ENCODE measurements around the gene INPP5A. TPM values are rescaled to one million over a fixed set of nuclear protein-coding genes. Genes with fewer than 3 reads are reported as not detected.

Gene INPP5A
- polyA plus RNA-seq, 3 donors = 31.5 to 35.4 (median 33.1) TPM

DNA sequence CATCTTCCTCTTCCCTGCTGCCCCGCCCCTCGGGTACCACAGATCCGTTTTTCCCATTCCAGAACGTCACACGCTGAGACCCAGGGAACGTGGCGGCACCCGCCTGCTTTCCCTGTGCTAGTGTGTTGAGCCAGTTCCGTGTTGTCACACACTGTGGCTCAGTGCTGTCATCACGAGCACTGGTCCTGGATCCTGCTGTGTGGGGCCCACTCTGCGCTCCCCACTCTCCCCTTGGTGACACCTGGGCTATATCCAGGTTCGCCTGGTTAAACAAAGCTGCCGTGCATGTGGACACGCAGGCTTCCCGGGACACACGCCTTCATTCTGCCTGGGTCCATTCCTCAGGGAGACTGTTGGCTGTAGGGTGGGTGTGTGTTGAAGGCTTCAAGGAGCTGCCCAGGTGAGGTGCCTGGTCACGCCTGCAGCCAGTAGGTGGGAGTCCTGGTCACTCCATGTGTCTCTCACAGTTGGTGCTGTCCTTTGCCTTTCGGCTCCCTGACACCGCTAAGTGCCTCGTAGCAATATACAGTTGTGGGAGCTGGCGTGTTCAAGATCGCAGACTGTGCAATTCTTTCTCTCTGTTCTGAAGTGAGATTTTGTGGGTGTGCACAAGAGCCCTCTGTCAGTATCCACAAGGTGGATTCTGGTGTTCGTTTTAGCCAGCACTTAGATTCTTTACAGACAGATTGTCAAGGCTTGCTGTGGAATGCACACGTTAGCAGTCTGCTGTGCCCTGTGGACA, 88.6 kb downstream of the INPP5A start:
- DNase-seq = no peak

GRCh38 chr10:132626761-132627665, 89.4 kb downstream of the INPP5A start:
- DNase-seq = no peak

DNA sequence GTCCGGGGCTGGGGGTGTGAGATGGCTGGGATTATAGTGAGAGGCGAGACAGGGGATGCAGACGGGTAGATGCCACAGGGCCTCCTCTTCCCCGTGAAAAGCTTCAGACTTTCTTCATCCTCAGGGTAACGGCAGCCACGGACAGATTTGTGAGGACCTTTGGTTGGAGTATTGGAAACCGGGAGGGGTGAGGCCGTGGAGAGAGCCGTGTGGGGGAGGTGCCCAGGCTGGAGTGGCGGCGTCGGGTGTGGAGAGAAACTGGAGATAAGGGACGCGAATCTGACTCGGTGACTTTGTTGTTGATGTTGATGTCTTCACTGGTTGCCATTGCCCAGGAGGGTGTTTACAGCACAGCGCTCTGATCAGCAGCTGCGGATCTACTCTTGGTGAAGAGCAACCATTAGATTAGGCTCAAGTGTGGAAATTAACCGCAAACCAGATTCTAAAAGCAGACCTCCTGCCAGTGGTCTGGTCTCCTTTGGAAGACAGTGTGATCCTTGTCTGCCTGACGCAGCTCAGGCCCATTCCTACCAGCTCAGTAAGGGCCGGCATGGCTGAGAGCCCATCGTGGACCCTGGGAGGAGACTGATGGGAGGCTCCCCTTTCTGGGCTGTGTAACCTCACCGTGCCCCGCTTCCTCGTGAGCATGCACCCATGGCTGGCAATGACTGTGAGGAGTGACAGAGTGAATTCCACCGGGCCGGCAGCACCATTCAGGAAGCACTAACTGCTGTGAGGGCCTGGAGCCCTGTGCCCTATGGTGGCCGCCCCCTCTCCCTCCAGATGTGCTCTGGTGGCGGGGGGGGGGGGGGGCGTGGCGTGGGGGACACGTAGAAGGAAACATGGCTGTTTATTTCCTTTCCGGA, 90.3 kb downstream of the INPP5A start:
- no peak for DNase-seq

- DNase-seq = no peak
These were observed 91.6 kb downstream of the INPP5A start for GRCh38 chr10:132628966-132629900.

GRCh38 chr10:132630156-132630555, 92.6 kb downstream of the INPP5A start:
- DNase-seq = no peak

DNA sequence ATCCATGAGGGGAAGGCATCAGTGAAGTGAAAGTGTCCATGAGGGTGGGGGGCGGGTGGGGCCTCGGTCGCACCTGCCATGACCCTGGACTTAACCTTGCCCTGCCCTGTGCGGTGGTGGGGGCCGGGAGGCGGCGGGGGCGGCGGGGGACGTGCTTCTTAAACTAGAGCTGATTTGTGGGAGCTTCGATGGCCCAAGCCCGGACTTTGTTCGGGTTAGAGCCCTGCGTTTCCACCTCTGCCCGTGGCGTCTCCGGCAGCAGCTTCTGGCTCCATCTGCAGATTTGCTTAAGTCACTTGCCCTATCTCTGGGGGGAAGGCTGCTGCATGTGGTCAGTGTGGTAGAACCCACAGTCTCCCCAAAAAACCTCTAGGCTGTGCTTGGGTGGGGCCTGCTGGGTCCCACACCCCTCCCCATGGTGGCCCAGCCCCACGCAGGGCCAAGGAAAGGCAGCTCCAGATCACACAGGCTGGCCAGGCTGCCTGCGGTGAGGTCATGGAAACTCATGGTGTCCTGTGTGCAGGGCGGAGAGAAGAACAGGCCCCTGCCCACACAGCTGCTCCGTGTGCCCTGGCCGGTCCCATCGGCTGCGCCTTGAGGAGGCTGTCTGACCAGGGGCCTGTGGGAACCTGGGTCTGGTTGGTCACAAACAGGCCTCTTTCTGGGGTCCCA, 93.2 kb downstream of the INPP5A start:
- DNase-seq = no peak

DNA sequence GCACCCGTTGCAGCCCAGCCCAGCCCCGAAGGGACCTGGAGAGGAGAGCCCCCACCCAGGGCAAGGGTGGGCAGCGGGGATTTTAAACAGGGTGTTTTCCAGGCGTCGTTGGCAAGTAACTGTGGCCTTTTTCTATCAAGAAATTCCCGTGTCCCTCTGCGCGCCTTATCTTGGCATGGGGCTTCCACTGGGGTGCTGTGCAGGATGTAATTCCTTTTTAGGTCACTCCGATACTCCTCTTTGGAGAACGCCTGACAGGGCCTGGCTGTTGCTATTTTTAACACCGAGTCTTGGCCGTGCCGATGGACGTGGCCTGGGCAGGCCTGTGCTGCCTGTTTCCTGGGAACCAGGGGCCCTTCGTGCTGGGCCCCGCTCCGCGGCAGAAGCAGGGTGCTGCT, 93.8 kb downstream of the INPP5A start:
- DNase-seq = no peak

DNA sequence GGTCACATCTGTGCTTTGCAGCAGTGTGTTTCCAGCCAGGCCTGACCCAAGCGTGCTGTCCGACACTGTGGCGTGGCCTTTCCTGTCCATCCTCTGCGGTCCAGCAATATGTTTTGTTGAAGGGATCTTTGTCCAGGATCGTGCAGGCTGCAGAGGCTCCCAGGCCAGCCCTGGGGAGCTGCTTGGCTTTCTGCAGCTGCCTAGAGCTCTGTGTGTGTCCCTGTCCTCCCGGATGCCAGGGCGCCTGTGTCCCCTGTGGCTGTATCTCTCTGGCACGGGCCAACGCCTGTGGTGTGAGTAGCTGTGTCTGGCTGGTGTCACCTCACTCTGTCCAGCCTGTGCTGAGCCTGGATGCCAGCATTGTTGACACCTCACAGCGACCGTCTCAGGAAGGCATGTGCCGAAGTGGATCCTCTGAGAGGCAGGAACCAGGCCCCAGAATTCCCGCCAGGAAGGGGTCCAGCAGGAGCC, 94.5 kb downstream of the INPP5A start:
- DNase-seq = no peak

- DNase-seq = no peak
These were observed 95.5 kb downstream of the INPP5A start for GRCh38 chr10:132632851-132633684.

DNA sequence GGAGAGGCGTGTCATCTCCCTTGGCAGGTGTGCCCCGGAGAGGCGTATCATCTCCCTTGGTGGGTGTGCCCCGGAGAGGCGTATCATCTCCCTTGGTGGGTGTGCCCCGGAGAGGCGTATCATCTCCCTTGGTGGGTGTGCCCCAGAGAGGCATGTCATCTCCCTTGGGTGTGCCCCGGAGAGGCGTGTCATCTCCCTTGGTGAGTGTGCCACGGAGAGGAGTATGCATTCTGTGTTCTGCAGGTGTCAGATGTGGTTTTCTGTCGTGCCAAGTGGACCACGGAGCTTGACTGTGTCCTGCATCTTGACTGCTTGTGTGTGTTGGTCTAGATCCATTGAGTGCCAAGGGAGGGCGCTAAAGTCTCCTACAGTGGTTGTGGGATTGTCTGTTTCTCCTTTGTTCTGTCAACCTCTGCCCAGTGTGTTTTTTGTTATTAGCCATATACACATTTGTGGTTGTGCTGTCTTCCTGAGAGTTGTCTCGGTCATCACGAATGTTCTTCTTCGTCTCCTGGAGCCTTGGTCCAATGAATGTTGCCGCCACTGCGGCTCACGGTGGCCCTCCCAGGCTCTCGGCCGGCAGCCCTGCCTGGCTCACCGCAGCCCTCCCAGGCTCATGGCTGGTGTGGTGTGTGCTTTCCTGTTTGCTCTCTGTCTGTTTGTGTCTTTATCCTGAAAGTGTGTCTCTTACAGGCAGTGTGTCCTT, 96.8 kb downstream of the INPP5A start:
- no peak for DNase-seq

DNA sequence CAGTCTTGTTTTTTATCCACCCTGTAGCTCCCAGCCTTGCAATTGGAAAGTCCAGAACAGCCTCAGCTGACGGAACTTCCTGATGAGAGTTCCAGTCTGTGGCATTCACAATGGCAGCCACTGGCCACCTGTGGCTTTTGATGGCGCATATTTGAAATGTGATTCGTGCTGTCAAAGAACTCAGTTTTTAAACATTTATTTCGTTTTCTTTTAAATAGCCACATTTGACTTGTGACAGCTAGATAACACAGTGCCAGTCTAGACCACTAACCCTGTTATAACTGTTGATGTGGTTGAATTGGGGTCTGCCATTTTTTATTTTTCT, 97.3 kb downstream of the INPP5A start:
- no peak for DNase-seq

DNA sequence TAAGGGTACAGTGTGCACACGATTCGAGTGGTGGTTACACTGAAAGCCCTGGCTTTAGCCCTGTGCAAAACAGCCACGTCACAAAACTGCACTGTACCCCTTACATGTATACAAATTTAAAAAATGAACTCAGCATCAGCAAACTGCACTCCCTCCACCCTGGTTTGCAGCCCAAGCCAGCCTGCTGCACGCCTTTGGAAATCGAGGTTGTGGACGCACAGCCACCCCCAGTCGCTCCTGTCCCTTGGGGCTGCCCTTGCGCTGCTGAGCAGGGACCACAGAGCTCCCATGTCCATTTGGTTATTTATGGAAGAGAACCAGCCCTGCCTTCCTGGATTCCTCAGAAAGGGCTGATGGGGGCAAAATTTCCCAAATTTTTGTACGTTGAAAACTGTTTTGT, 98.8 kb downstream of the INPP5A start:
- DNase-seq = no peak

DNA sequence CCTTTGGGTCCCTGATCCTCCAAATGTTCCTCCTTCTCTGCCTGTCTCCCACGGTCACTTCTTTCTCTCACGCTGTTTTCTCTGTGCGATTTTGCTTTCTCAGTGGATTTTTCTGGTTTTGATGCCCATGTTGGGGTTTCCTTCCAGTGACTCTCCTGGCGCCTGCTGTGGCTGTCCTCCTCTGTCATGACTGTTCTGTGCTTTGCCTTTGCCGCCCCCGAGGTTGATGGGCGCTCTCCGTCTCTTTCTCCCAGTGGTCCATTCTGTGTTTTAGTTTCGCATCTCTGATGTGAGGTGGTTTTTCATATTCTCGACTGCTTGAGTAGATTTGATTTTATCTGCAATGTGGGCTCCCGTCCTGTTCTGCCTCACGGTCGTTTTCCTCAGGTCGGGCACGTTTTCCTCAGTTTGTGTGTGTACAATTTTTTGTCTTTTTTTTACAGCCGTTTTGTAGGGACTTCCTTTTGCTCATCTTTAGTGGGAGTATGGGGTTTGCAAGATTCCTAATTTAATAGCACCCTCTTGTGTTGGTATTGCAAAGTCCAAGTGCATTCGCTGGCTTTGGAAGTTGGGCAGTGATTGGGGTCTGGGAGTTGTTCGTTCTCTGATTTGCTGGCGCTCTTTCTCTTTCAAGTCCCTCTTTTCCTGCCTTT, 100.0 kb downstream of the INPP5A start:
- DNase-seq = peak; percentile 70

- no peak for DNase-seq
These were observed 100.5 kb downstream of the INPP5A start for GRCh38 chr10:132638130-132638515.

DNA sequence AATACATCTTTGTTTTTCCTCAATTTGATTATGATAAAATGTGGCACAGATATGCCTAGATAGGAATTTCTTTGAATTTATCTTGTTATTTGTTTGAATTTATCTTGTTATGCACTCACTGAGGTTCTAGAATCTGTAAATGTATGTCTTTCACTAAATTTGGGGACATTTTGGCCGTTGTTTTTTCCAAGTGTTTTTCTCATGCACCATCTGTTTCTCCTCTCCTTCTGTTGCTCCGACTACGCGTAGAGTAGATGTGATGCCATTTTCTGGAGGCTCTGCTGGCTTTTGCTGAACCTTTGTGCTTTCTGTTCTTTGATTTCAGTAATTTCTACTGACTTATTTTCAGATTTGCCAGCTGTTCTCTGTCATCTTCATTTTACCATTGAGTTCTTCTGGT, 101.9 kb downstream of the INPP5A start:
- no peak for DNase-seq

GRCh38 chr10:132640326-132641125, 102.9 kb downstream of the INPP5A start:
- DNase-seq = no peak

DNA sequence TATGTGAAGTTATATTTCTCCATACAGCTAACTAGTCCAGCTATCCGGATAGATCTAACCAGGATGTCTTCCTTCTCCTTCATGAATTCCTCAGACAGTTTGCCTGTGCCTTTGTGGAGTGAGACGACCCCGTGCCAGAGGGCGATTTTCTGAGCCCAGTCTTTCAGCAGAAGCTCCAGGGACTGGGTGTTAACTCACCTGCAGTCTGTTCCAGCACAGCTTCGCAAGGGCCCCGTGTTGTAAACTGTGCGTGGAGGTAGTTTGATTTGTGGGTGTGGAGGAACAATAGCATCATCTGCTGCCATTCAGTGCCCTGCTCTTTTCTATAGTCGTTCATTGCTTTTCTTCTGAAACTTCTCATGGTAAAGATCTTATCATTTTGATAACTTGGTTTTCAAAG, 103.8 kb downstream of the INPP5A start:
- DNase-seq = no peak
